ENCODE measurements around the gene CES2.

Gene CES2

DNA sequence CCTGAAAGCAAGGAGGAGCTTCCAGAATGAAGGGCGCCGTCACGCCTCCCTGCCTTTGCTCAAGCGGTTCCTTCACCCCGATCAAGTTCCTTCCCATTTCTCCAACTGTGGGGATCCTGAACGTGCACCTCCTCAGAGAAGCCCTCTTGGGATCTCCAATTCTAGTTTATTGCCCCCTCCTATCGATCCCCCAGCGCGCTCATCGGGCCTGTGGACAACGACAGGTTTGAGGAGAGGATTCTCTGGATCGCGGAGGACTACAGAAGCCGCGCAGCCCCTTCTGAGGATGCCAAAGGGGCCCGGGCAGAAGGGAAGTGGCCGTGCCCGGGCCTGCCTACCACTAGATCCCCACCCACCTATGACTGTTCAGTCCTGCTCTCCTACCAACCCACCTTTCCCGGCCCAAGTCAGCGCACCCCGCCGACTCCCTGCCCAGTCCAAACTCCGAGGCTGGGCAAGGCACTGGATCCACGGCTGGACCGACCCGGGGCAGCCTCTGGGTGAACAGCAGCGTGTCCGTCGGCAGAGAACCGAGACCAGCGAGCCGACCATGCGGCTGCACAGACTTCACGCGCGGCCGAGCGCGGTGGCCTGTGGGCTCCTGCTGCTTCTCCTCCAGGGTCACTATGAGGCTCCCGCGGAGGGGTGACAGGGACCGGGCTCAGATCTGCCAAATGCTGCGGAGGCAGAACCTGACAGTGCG lies 13.0 kb downstream of the CES2 start:
- TF ChIP-seq, protein P1, sequence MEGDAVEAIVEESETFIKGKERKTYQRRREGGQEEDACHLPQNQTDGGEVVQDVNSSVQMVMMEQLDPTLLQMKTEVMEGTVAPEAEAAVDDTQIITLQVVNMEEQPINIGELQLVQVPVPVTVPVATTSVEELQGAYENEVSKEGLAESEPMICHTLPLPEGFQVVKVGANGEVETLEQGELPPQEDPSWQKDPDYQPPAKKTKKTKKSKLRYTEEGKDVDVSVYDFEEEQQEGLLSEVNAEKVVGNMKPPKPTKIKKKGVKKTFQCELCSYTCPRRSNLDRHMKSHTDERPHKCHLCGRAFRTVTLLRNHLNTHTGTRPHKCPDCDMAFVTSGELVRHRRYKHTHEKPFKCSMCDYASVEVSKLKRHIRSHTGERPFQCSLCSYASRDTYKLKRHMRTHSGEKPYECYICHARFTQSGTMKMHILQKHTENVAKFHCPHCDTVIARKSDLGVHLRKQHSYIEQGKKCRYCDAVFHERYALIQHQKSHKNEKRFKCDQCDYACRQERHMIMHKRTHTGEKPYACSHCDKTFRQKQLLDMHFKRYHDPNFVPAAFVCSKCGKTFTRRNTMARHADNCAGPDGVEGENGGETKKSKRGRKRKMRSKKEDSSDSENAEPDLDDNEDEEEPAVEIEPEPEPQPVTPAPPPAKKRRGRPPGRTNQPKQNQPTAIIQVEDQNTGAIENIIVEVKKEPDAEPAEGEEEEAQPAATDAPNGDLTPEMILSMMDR (IDR thresholded peaks at IDR 0.05; ENCODE audit: insufficient read depth, low read depth, low read length, missing control alignments), result no peak
- peak; percentile 73 for DNase-seq (ENCODE audit: low read depth)
- H3K4me3 ChIP-seq (ENCODE audit: low read length), result peak overlapping the region; percentile 63

DNA sequence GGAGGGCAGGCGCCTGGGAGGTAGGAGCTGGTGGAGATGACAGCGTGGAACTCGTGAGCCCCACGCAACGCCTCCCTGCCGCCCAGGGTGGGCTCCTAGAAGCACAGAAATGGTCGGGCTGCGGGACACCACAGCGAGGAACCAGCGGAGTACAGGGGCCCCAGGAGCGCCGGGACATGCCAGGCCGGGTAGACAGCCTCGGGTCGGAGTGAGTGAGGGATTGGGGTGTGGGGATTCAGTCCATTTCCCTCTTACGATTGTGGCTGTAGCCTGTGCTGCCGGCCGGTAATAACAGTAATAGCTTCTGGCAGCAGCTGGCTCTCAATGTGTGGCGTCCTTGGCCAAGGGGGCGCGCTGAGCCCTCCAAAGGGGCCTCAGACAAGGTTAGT lies 13.5 kb downstream of the CES2 start:
- DNase-seq (ENCODE audit: low read depth), result no peak
- H3K4me3 ChIP-seq (ENCODE audit: low read length), result peak overlapping the region; percentile 63
- TF ChIP-seq, protein P1 (IDR thresholded peaks at IDR 0.05; ENCODE audit: insufficient read depth, low read depth, low read length, missing control alignments), result no peak

DNA sequence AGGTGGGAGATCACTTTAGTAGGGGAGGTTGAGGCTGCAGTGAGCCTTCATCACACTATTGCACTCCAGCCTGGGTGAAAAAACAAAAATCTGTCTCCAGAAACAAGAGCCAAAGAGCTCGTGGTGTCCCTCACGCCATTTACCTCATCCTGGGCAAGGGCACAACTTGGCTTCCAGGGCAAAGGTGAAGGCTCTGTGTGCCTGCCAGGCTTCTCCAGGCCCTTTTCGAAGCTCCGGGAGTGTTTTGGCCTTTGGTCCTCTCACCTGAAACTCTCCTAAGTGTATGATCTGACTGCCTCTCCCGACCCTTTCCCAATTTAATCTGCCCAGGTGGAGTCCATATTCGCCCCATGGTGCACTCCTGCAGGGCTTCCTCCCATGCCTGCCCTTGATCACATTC lies 14.2 kb downstream of the CES2 start:
- H3K4me3 ChIP-seq (ENCODE audit: low read length), result peak overlapping the region; percentile 63
- no peak for DNase-seq (ENCODE audit: low read depth)
- TF ChIP-seq, protein P1 (IDR thresholded peaks at IDR 0.05; ENCODE audit: insufficient read depth, low read depth, low read length, missing control alignments), result no peak

DNA sequence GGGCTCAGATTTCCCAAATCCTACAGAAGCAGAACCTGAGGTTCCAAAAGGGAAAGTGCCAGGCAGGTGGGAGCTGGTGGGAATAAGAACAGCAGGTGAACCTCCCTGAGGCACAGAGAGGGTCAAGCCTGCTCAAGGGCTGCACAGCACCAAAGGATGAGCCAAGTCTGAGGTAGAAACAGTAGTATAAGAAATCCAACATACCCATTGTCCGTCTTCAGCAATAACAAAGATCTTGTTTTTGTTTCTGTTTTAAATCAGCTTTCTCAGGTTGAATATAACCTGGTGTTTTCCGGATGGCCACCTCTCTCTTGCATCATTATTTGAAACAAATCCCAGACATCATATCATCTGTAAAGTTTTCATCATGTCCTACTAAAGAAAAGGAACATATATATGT lies 15.1 kb downstream of the CES2 start:
- no peak for DNase-seq (ENCODE audit: low read depth)
- TF ChIP-seq, protein P1 (IDR thresholded peaks at IDR 0.05; ENCODE audit: insufficient read depth, low read depth, low read length, missing control alignments), result no peak
- H3K4me3 ChIP-seq (ENCODE audit: low read length), result peak overlapping the region; percentile 4

DNA sequence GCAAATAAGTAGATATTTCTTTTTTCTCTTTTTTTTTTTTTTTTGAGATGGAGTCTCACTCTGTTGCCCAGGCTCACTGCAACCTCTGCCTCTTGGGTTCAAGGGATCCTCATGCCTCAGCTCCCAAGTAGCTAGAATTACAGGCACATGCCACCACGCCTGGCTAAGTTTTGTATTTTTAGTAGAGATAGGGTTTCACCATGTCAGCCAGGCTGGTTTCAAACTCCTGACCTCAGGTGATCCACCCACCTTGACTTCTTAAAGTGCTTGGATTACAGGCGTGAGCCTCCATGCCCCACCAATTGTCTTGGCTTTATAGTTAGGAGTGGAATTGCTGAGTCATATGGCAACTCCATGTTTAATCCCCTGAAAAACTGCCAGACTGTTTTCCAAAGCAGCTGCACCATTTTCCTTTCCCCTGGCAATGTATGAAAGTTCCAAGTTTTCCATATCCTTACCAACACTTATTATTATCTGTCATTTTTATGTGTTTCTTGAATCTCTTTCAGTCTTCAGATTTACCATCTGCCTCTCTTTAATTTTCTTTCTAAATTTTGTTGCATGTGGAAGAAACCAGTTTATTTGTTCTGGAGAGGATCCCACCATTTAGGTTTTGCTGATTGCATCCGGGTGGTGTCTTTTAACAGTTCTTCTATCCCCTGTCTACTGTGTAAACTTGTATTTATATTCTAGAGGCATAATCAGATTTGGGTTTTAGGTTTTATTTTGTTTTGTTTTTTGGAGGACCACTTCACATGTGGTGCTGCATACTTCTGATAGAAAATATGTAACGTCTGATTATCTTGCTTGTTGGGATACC lies 15.9 kb downstream of the CES2 start:
- H3K4me3 ChIP-seq (ENCODE audit: low read length), result no peak overlapping the region
- TF ChIP-seq, protein P1 (IDR thresholded peaks at IDR 0.05; ENCODE audit: insufficient read depth, low read depth, low read length, missing control alignments), result no peak
- no peak for DNase-seq (ENCODE audit: low read depth)

DNA sequence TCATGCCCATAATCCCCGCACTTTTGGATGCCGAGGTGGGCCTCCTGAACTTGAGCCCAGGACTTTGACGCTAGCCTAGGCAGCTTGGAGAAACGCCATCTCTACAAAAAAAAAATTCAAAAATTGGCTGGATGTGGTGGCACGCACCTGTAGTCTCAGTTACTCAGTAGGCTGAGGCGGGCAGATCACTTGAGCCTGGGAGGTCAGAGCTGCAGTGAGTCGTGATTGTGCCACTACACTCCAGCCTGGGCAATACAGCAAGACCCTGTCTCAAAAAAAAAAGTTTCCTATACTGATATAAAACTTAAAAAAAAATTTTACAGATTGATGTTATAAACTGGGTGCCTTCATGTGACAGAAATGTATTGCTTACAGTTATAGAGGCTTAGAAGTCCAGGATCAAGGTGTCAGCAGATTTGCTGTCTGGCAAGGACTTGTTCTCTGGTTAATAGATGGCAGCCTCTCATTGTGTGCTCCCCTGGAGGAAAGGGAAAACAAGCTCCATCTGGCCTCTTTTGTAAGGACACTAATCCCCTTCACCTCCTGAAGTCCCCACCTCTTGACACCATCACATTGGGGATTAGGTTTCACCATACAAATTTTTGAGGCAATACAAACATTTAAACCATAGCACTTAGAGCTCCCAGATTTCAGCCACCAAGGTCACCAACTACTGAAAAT lies 17.3 kb downstream of the CES2 start:
- H3K4me3 ChIP-seq (ENCODE audit: low read length), result no peak overlapping the region
- TF ChIP-seq, protein P1 (IDR thresholded peaks at IDR 0.05; ENCODE audit: insufficient read depth, low read depth, low read length, missing control alignments), result no peak
- DNase-seq (ENCODE audit: low read depth), result no peak
